PC-3 (cell line): Measurements from ENCODE around the gene KNL1. TPM values are rescaled to one million over a fixed set of nuclear protein-coding genes. Genes with fewer than 3 reads are reported as not detected.

Experiments
- ATAC-seq: fragments of 200-7000 bp; cut with Tn5 transposase; 2 replicates; pipeline ENCODE4 v1.9.1; 2020; ENCODE audit warnings: mild to moderate bottlenecking, moderate library complexity
- BruUV-seq: library from RNA; stranded (reverse); fragments of 400-500 nt; replicated peaks from 2 replicates; lab custom pipeline; 2021; lab: Mats Ljungman, UMichigan
- CTCF ChIA-PET: fragments of 300-600 bp; sonication (Branson Sonifier 250); formaldehyde crosslinking; loops from one replicate; lab custom pipeline; 2022; ENCODE audit warnings: antibody characterized with exemption; lab: Charles Lee
- POLR2A ChIA-PET: fragments of 300-600 bp; sonication (Branson Sonifier 250); formaldehyde crosslinking; loops from one replicate; lab custom pipeline; 2022; ENCODE audit warnings: antibody characterized with exemption; ENCODE audit not compliant: unreplicated experiment; lab: Charles Lee
- DNase-seq: peaks from one replicate; pipeline ENCODE4 v3.0.0-alpha.2; 2015
- H2AFZ ChIP-seq: fragments of 300-600 bp; sonication (generic); 2 replicates; pipeline ENCODE4 v1.6.0; 2016; ENCODE audit warnings: antibody characterized with exemption, low read length
- H3F3A ChIP-seq: fragments of 300-600 bp; sonication (generic); one replicate; pipeline ENCODE4 v1.6.0; 2017; ENCODE audit warnings: antibody characterized with exemption, low read length, control low read depth, mild to moderate bottlenecking; ENCODE audit not compliant: unreplicated experiment
- H3K27ac ChIP-seq: fragments of 300-600 bp; sonication (generic); 2 replicates; pipeline ENCODE4 v1.5.1; 2016; ENCODE audit warnings: mild to moderate bottlenecking, low read length
- H3K27me3 ChIP-seq: fragments of 300-600 bp; sonication (generic); 2 replicates; pipeline ENCODE4 v1.6.1; 2016; ENCODE audit warnings: low read length, mixed read lengths
- H3K36me3 ChIP-seq: fragments of 300-600 bp; sonication (generic); 2 replicates; pipeline ENCODE4 v1.6.1; 2016; ENCODE audit warnings: low read depth, mixed run types, low read length, mixed read lengths
- H3K4me1 ChIP-seq: fragments of 300-600 bp; sonication (generic); 2 replicates; pipeline ENCODE4 v1.5.1; 2016; ENCODE audit warnings: low read length; ENCODE audit not compliant: insufficient read depth
- H3K4me2 ChIP-seq: fragments of 300-600 bp; sonication (generic); 2 replicates; pipeline ENCODE4 v1.6.0; 2016; ENCODE audit warnings: low read length
- H3K4me3 ChIP-seq: fragments of 300-600 bp; sonication (generic); 2 replicates; pipeline ENCODE4 v1.5.1; 2016; ENCODE audit warnings: mild to moderate bottlenecking, low read length, mixed read lengths
- H3K79me2 ChIP-seq: fragments of 300-600 bp; sonication (generic); 2 replicates; pipeline ENCODE4 v1.6.1; 2017; ENCODE audit warnings: low read length, mixed read lengths
- H3K9ac ChIP-seq: fragments of 300-600 bp; sonication (generic); 2 replicates; pipeline ENCODE4 v1.6.0; 2016; ENCODE audit warnings: mild to moderate bottlenecking, low read length
- H3K9me2 ChIP-seq: fragments of 300-600 bp; sonication (generic); replicated peaks from 2 replicates; pipeline ENCODE4 v1.6.1; 2016; ENCODE audit warnings: mixed run types, low read length, mixed read lengths
- H3K9me3 ChIP-seq: fragments of 300-600 bp; sonication (generic); 2 replicates; pipeline ENCODE4 v1.6.1; 2016; ENCODE audit warnings: low read length, mixed read lengths
- H4K20me1 ChIP-seq: fragments of 300-600 bp; sonication (generic); 2 replicates; pipeline ENCODE4 v1.6.1; 2016; ENCODE audit warnings: low read length, mixed read lengths
- CTCF ChIP-seq: fragments of 300-600 bp; sonication (generic); conservative IDR thresholded peaks from 2 replicates; pipeline ENCODE4 v1.5.1; 2017; ENCODE audit warnings: antibody characterized with exemption, low read depth, mild to moderate bottlenecking, low read length
- EZH2 ChIP-seq: fragments of 300-600 bp; sonication (generic); IDR thresholded peaks from one replicate; pipeline ENCODE4 v1.6.1; 2017; ENCODE audit warnings: antibody characterized with exemption, mild to moderate bottlenecking, low read length; ENCODE audit not compliant: unreplicated experiment
- EZH2phosphoT487 ChIP-seq: fragments of 300-600 bp; sonication (generic); IDR thresholded peaks from 2 replicates; pipeline ENCODE4 v1.6.1; 2018; ENCODE audit warnings: mild to moderate bottlenecking, antibody characterized with exemption, low read length, borderline replicate concordance
- intact Hi-C: fragments of 100-400 bp; cut with micrococcal nuclease; formaldehyde crosslinking; loops from 2 replicates; pipeline ENCODE4 v1.9.0; 2023
- total RNA-seq: library from RNA; depleted of rRNA; stranded (reverse); fragments of >200 nt; gene quantifications from 2 replicates; pipeline ENCODE4 v1.2.3, GENCODE V29; 2014

KNL1 gene
- total RNA-seq, 1 experiment from 2014 or later: 33.8 TPM

GRCh38 chr15:40613080-40613479, 19.0 kb downstream of the KNL1 start:
- intact Hi-C loops: no loop called here
- Histone ChIP-seq H3K9me2 (no peaks in the 10 kb centered on the region), H3K27me3 (no peaks in the 10 kb centered on the region), H3K36me3 (peaks cover 18% of the 10 kb centered on the region; the same call in 1 of the 2 replicates), H3F3A (no peaks in the 10 kb centered on the region), H3K27ac (no peak overlapping the region), H3K4me2 (no peak overlapping the region), H3K4me3 (no peak overlapping the region), H3K9ac (no peak overlapping the region), H4K20me1 (no peaks in the 10 kb centered on the region), H3K9me3 (no peaks in the 10 kb centered on the region), H3K4me1 (no peaks in the 10 kb centered on the region), H2AFZ (no peak overlapping the region), H3K79me2 (no peaks in the 10 kb centered on the region)
- CTCF ChIA-PET: no interaction called here
- TF ChIP-seq CTCF (no peak), EZH2phosphoT487 (no peak), EZH2 (no peak)
- BruUV-seq: no TSS peak
- POLR2A ChIA-PET: no interaction called here
- ATAC-seq (no peak), DNase-seq (no peak)

GRCh38 chr15:40618023-40618422, 24.0 kb downstream of the KNL1 start:
- intact Hi-C loops: no loop called here
- ChIA-PET POLR2A (no interaction called here), CTCF (no interaction called here)
- H3K9ac ChIP-seq: no peak overlapping the region
- no peak overlapping the region for H3K27ac ChIP-seq
- H3K4me3 ChIP-seq: no peak overlapping the region
- no peaks in the 10 kb centered on the region for H4K20me1 ChIP-seq
- no peaks in the 10 kb centered on the region for H3F3A ChIP-seq
- H3K9me3 ChIP-seq: no peaks in the 10 kb centered on the region
- H3K9me2 ChIP-seq: no peaks in the 10 kb centered on the region
- DNase-seq (no peak), ATAC-seq (no peak)
- no TSS peak for BruUV-seq
- no peaks in the 10 kb centered on the region for H3K4me1 ChIP-seq
- H3K79me2 ChIP-seq: no peaks in the 10 kb centered on the region
- H3K4me2 ChIP-seq: no peak overlapping the region
- H2AFZ ChIP-seq: no peak overlapping the region
- TF ChIP-seq CTCF (no peak), EZH2phosphoT487 (no peak), EZH2 (no peak)
- no peaks in the 10 kb centered on the region for H3K27me3 ChIP-seq
- H3K36me3 ChIP-seq: peaks cover 25% of the 10 kb centered on the region

- no peak for ATAC-seq
- TF ChIP-seq EZH2phosphoT487: no peak
- no peak for TF ChIP-seq CTCF
- no peak for TF ChIP-seq EZH2
- POLR2A ChIA-PET: no interaction called here
- H3K9ac ChIP-seq: no peak overlapping the region
- no peaks in the 10 kb centered on the region for H3K27me3 ChIP-seq
- intact Hi-C loops: no loop called here
- no peaks in the 10 kb centered on the region for H3K9me2 ChIP-seq
- no TSS peak for BruUV-seq
- peaks cover 25% of the 10 kb centered on the region for H3K36me3 ChIP-seq
- no peak overlapping the region for H3K4me3 ChIP-seq
- H3K9me3 ChIP-seq: no peaks in the 10 kb centered on the region
- no peaks in the 10 kb centered on the region for H4K20me1 ChIP-seq
- no peak overlapping the region for H3K27ac ChIP-seq
- no peaks in the 10 kb centered on the region for H3K79me2 ChIP-seq
- CTCF ChIA-PET: no interaction called here
- no peak overlapping the region for H2AFZ ChIP-seq
- H3K4me1 ChIP-seq: no peaks in the 10 kb centered on the region
- H3K4me2 ChIP-seq: no peak overlapping the region
- DNase-seq: peak; percentile 38
- no peaks in the 10 kb centered on the region for H3F3A ChIP-seq
Measured at GRCh38 chr15:40618906-40619305, 24.9 kb downstream of the KNL1 start.
